HG02763 (cell line): ENCODE results near the gene CADPS.

Experiments
- ATAC-seq: cut with Tn5 transposase; IDR thresholded peaks from one replicate; pipeline ENCODE4 v1.9.1; 2021; ENCODE audit warnings: mild to moderate bottlenecking, moderate library complexity; ENCODE audit not compliant: unreplicated experiment

CADPS gene

DNA sequence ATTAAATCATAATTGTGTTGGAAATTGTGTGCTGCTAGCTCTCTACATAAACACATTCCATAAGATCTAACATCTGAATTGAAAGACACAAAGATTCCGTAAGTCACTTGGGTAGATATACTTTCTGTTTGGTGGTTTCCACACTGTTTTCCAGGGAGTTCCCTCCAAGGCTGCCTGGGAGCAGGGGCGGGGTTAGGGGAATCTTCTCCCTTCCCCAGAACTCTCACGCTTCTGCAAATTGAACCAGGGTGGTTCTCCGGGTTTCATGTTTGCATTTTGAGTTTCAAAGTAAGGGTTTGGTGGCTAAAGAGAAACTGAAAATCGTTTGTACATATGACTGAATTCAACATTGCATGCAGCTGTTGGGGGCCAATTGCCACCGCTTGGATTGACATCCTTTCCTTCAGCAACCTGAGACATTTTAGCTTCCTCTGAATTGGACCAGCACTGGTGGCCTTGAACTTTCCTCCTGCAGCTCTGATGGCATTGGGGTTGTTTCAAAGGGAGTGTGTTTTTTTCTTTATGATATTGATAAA is 309.1 kb downstream of the CADPS start:
- ATAC-seq: no peak

GRCh38 chr3:62562596-62562995 is 312.6 kb downstream of the CADPS start:
- ATAC-seq: no peak

DNA sequence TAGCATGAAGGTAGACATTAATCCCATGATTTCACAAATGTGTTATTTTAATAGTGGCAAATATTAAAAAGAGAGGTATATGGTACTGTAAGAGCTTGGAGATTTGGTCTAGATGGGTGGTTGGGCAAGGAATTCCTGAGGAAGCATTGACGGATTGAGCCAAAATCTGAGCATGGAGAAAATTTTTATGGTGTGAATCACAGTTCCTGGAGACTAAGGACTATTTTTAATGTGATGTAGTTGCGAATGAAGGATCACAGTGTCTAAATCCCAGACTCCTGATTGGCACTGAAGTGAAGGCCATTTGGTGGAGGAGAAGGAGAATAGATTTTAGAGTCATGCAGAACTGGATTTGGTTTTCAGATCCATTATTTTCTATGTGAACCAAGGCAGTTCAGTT is 313.2 kb downstream of the CADPS start:
- ATAC-seq: no peak

DNA sequence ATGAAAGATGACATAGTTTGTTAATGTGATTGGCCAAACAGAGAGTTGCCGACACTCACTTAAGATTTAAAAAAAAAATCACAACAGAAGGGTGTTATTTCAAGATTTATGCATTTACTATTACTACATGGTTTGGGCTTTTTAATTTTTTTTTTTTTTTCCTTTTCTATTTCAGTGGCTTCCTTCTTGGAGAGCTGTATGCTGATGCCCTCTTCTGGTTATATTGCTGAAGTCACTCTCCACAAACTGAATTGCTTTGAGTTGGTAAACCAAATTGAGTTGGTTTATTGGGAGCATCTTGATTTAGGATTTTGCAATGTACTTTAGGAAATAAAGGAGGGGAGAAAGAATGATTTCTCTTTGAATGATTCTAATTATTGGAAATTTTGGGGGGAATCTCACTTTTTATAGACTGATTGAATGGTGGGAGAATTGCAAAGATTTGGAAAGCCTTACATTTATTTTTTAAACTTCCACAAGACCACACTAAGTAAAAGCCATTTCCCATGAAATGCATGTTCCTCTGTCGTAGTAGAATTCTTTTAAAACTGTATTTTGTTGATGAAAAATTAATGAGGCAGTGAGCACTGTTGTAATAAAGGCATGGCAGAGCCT is 315.3 kb downstream of the CADPS start:
- ATAC-seq: no peak

DNA sequence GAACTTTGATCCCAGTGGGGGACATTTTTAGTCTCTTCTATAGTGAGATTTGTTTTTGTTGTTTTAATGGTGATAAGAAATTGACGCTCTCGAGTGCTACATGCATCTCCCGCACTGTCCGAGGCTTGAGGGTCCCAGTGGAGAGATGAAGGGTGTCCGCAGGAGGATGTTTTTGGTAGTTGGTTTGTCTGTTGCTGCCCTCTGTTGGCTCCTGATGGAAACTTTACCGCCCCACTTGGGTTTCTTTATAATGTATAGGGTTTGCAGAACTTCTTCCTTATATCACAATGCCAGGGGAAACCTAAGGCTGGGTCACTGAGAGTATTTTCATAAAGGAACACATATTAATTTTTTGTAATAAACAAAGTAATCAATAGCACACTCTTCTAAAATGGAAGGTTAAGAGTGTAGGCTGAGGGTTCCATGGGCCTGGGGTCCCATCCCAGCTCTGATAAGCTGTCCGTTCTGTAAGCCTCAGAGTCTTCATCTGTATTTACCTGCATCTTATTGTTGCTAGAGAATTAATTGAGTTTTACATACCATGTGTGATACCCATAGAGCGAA is 316.6 kb downstream of the CADPS start:
- no peak for ATAC-seq

- ATAC-seq: no peak
Measured at GRCh38 chr3:62557983-62558382, 317.2 kb downstream of the CADPS start.

- no peak for ATAC-seq
Measured at GRCh38 chr3:62557450-62557849, 317.8 kb downstream of the CADPS start.

DNA sequence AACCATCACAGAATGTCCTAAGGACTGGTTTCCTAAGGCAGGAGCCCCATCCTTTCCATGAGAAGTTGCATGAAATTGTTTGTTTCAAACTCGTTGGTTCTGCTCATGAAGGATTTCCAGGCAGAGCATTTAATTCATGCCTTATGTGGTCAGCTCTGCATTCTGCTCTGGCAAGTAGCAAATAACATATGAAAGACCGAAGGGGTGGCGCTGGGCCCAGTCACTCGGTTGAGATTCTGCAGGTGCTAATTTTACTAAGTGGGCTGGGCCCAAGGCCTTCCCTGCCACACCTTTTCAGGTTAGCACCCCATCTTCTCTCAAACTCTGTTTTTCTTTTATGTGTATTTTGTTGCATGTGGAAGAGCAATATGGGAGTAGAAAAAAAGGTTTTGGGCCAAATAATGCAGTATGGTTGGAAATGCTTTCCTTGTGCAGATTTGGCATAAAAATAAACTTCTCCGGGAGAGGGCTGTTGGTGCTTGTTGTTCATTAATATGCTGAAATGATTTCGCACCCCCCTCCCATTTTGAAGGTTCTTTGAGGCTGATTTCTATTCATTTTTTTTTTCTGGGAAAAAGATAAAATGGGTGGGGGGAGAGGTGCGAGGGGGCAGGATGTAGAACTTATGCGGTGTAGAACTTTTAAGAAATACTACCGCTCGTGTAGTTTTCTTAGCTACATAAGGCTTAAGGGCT is 318.9 kb downstream of the CADPS start:
- no peak for ATAC-seq

GRCh38 chr3:62554264-62554799 is 320.9 kb downstream of the CADPS start:
- no peak for ATAC-seq

- ATAC-seq: no peak
Measured at GRCh38 chr3:62553811-62554210, 321.4 kb downstream of the CADPS start.

- no peak for ATAC-seq
Measured at GRCh38 chr3:62551556-62551955, 323.7 kb downstream of the CADPS start.

DNA sequence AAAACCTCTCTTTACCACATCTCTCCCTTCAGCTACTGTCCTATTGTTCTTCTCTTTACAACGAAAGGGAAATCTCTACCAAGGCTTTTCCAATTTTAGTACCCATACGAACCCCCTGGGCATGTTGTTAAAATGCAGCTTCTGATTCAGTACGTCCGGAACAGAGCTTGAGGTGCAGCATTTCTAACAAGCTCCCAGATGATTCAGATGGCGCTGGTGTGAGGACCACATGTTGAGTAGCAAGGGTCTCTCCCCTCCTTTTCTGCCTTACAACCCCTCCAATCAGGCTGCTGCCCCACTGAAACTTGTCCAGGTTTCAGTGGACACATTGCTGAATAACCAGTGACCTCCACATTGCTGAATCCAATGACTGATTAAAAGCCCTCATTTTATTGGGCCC is 324.8 kb downstream of the CADPS start:
- no peak for ATAC-seq

GRCh38 chr3:62548528-62549205 is 326.5 kb downstream of the CADPS start:
- ATAC-seq: no peak

- no peak for ATAC-seq
Measured at GRCh38 chr3:62546266-62546665, 328.9 kb downstream of the CADPS start.

GRCh38 chr3:62542185-62542584 is 333.0 kb downstream of the CADPS start:
- ATAC-seq: no peak

GRCh38 chr3:62539762-62540161 is 335.5 kb downstream of the CADPS start:
- no peak for ATAC-seq

- ATAC-seq: no peak
Measured at GRCh38 chr3:62538691-62539356, 336.4 kb downstream of the CADPS start.

- no peak for ATAC-seq
Measured at GRCh38 chr3:62534326-62534725, 340.9 kb downstream of the CADPS start.

DNA sequence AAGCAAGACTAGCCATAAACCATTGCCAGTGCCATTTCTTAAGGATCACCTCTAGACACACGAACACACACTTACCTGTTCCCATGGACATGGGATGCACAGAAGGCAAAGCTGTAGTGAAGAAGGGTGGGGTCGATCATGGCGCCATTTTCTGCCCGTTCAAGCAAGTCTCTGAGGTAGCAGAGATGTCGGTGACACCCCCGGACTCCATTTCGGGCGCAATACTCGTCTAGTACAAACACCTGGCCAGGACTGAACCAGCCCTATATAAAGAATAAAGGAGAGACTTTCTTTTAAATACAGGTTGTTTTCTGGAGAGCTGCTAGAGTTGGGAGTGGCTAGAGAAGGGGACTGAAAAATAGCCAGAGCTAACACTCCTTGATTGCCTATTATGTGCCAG is 342.4 kb downstream of the CADPS start:
- ATAC-seq: no peak

DNA sequence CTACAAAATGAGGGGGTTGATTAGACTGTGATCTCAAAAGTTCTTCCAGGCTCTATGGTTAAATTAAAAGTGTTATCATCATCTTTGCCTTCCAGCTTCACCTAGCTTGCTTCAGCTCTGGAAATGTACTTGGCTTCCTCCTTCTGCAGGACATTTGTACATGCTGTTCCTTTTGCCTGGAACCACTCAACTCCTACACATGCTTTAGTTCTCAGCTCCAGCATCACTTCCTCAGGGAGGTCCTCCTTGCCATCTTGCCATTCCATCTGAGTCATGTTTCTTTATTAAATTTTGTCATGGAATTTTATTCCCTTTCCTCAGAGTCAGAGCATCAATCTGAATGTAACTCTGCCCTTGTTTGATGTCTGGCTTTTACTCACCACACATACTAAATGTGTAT is 343.2 kb downstream of the CADPS start:
- no peak for ATAC-seq

DNA sequence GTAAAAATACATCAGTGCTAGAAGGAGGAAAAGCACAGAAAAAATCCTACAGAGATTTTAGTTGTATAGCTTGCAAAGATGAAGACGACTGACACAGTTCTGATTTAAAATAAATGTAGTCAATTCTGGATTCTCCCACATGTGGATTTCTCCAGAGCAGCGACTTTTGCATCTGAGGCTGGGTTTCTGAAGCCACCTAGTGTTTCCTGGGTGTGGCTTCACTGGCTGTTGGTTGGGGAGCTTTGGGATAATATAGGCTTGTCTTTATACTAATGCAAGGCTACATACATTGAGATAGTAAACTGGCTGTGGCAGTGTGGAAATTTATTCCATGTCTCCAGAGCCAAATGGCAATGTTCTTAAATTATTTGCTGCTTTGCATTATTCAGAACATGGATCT is 343.7 kb downstream of the CADPS start:
- ATAC-seq: no peak
